CD8-positive, alpha-beta memory T cell (primary cell): ENCODE data around the gene TNRC6C. TPM values are rescaled to one million over a fixed set of nuclear protein-coding genes. Genes with fewer than 3 reads are reported as not detected.

ENCODE experiments used
- CTCF ChIA-PET: fragments of 350-600 bp; sonication (Branson Sonifier 250); formaldehyde crosslinking; loops from one replicate; lab custom pipeline; 2021; ENCODE audit warnings: antibody characterized with exemption; lab: Charles Lee
- POLR2A ChIA-PET: fragments of 350-600 bp; sonication (Branson Sonifier 250); formaldehyde crosslinking; loops from one replicate; lab custom pipeline; 2021; ENCODE audit warnings: antibody characterized with exemption; lab: Charles Lee
- DNase-seq, 5 donors: peaks; one replicate each; pipeline versions ENCODE4 v3.0.0 to v3.0.0-alpha.2; 2020 to 2022; ENCODE audit warnings: mixed read lengths in 1 of 5
- H3K27ac ChIP-seq: one replicate; pipeline ENCODE4 v1.7.0; 2013; ENCODE audit warnings: low read depth, mild to moderate bottlenecking, low read length, moderate library complexity
- H3K27me3 ChIP-seq: 2 replicates; pipeline ENCODE4 v1.7.0; 2013; ENCODE audit warnings: low read length, mild to moderate bottlenecking; ENCODE audit not compliant: insufficient read depth, poor library complexity, severe bottlenecking
- H3K36me3 ChIP-seq: 2 replicates; pipeline ENCODE4 v1.7.0; 2013; ENCODE audit warnings: mild to moderate bottlenecking, low read length, moderate library complexity; ENCODE audit not compliant: insufficient read depth
- H3K4me1 ChIP-seq: 2 replicates; pipeline ENCODE4 v1.7.0; 2013; ENCODE audit warnings: mild to moderate bottlenecking, low read length, moderate library complexity; ENCODE audit not compliant: insufficient read depth
- H3K4me3 ChIP-seq: 2 replicates; pipeline ENCODE4 v1.7.0; 2013; ENCODE audit warnings: mild to moderate bottlenecking, low read length
- H3K9me3 ChIP-seq: 2 replicates; pipeline ENCODE4 v1.7.0; 2013; ENCODE audit warnings: mild to moderate bottlenecking, low read length
- H3K27ac Mint-ChIP-seq, 8 donors: one replicate each; pipeline ENCODE4 v1.8.0; 2020 to 2021; ENCODE audit warnings: mixed read lengths in 8 of 8, mild to moderate bottlenecking in 6 of 8, inconsistent platforms in 3 of 8, moderate library complexity in 3 of 8
- H3K27me3 Mint-ChIP-seq, 2 donors: one replicate each; pipeline ENCODE4 v1.8.0; 2020 to 2021; ENCODE audit warnings: mixed read lengths in 2 of 2, mild to moderate bottlenecking in 1 of 2, moderate library complexity in 1 of 2
- H3K36me3 Mint-ChIP-seq, 3 donors: one replicate each; pipeline ENCODE4 v1.8.0; 2020 to 2021; ENCODE audit warnings: mixed read lengths in 3 of 3, inconsistent platforms in 1 of 3, mild to moderate bottlenecking in 1 of 3
- H3K4me1 Mint-ChIP-seq, 3 donors: one replicate each; pipeline ENCODE4 v1.8.0; 2020 to 2021; ENCODE audit warnings: mixed read lengths in 3 of 3, inconsistent platforms in 1 of 3, mild to moderate bottlenecking in 1 of 3
- H3K4me3 Mint-ChIP-seq, 7 donors: one replicate each; pipeline ENCODE4 v1.8.0; 2020 to 2021; ENCODE audit warnings: mixed read lengths in 7 of 7, mild to moderate bottlenecking in 6 of 7, moderate library complexity in 4 of 7, inconsistent platforms in 2 of 7
- H3K9me3 Mint-ChIP-seq, 5 donors: one replicate each; pipeline ENCODE4 v1.8.0; 2020 to 2022; ENCODE audit warnings: mixed read lengths in 5 of 5, mild to moderate bottlenecking in 3 of 5, moderate library complexity in 2 of 5, inconsistent platforms in 1 of 5
- polyA plus RNA-seq: library from polyadenylated mRNA; unstranded; fragments of 300-500 nt; fragmentation: Illumina TruSeq; gene quantifications from one replicate; pipeline ENCODE4 v1.2.3, GENCODE V29; 2021
- total RNA-seq, 2 experiments: library from RNA; stranded (reverse); gene quantifications; one replicate each; pipeline ENCODE4 v1.2.3, GENCODE V29; 2021

The TNRC6C gene
- total and polyA plus RNA-seq, 3 experiments from 2014 or later, result 7.4 to 28.1 (median 25.9) TPM

GRCh38 chr17:78124836-78125137 lies 166.3 kb downstream of the TNRC6C start:
- no peak overlapping the region for H3K27ac ChIP-seq
- peak overlapping the region in 5 of 8 donors; percentile 27 to 70 (median 58) for H3K27ac Mint-ChIP-seq
- peaks cover 80% of the 10 kb centered on the region for H3K4me1 ChIP-seq
- H3K27me3 Mint-ChIP-seq, result peaks cover 0 to 2% of the 10 kb centered on the region in 2 donors
- no peaks in the 10 kb centered on the region for H3K9me3 ChIP-seq
- H3K4me1 Mint-ChIP-seq, result peaks cover 51 to 82% (median 60%) of the 10 kb centered on the region in 3 donors
- peaks cover 46% of the 10 kb centered on the region for H3K36me3 ChIP-seq
- ChIA-PET POLR2A (interaction anchor here (0.6 to 14.4 kb wide), 5 partner anchors 11 to 665 kb away, joined by 3 to 333 read pairs (median 7); partner anchors contain the start of gene TMC8), CTCF (interaction anchor here (1.1 to 5.7 kb wide), 5 partner anchors 11 to 127 kb away, joined by 3 to 75 read pairs (median 4); no protein-coding TSS in a partner anchor)
- peak overlapping the region; percentile 79 for H3K4me3 ChIP-seq
- H3K9me3 Mint-ChIP-seq, result no peaks in the 10 kb centered on the region
- DNase-seq, result no peak
- peak overlapping the region in 6 of 7 donors; percentile 41 to 97 (median 69) for H3K4me3 Mint-ChIP-seq
- H3K27me3 ChIP-seq, result no peaks in the 10 kb centered on the region
- peaks cover 4 to 73% (median 5%) of the 10 kb centered on the region in 3 donors for H3K36me3 Mint-ChIP-seq

GRCh38 chr17:78125138-78125913 lies 166.8 kb downstream of the TNRC6C start:
- Mint-ChIP-seq H3K4me1 (peaks cover 56 to 86% (median 65%) of the 10 kb centered on the region in 3 donors), H3K9me3 (no peaks in the 10 kb centered on the region), H3K27me3 (peaks cover 0 to 2% of the 10 kb centered on the region in 2 donors), H3K27ac (peak overlapping the region in 5 of 8 donors; percentile 27 to 70 (median 58)), H3K36me3 (peaks cover 4 to 72% (median 5%) of the 10 kb centered on the region in 3 donors), H3K4me3 (peak overlapping the region; percentile 41 to 97 (median 62))
- ChIA-PET POLR2A (interaction anchor here (0.6 to 14.4 kb wide), 6 partner anchors 11 to 665 kb away, joined by 3 to 333 read pairs (median 5); partner anchors contain the start of gene TMC8), CTCF (interaction anchor here (1.0 to 5.7 kb wide), 6 partner anchors 11 to 126 kb away, joined by 3 to 75 read pairs (median 4); no protein-coding TSS in a partner anchor)
- Histone ChIP-seq H3K9me3 (no peaks in the 10 kb centered on the region), H3K27me3 (no peaks in the 10 kb centered on the region), H3K27ac (peak overlapping the region; percentile 87), H3K4me1 (peaks cover 82% of the 10 kb centered on the region), H3K4me3 (peak overlapping the region; percentile 79), H3K36me3 (peaks cover 46% of the 10 kb centered on the region)
- DNase-seq, result peak in 2 of 5 donors; percentile 59 to 62

GRCh38 chr17:78125976-78126894 lies 167.7 kb downstream of the TNRC6C start:
- peak overlapping the region in 6 of 8 donors; percentile 42 to 99 (median 84) for H3K27ac Mint-ChIP-seq
- Histone ChIP-seq H3K9me3 (no peaks in the 10 kb centered on the region), H3K36me3 (peaks cover 50% of the 10 kb centered on the region), H3K4me1 (peaks cover 74% of the 10 kb centered on the region), H3K27ac (peak overlapping the region; percentile 87), H3K4me3 (peak overlapping the region; percentile 79), H3K27me3 (no peaks in the 10 kb centered on the region)
- ChIA-PET CTCF (interaction anchor here (1.0 to 5.7 kb wide), 8 partner anchors 11 to 126 kb away, joined by 3 to 75 read pairs (median 4); no protein-coding TSS in a partner anchor), POLR2A (interaction anchor here (0.5 to 14.4 kb wide), 6 partner anchors 11 to 168 kb away, joined by 3 to 333 read pairs (median 6); partner anchors contain the start of genes TMC8 and TNRC6C)
- H3K27me3 Mint-ChIP-seq, result peaks cover 0 to 2% of the 10 kb centered on the region in 2 donors
- no peaks in the 10 kb centered on the region for H3K9me3 Mint-ChIP-seq
- peaks cover 3 to 71% (median 9%) of the 10 kb centered on the region in 3 donors for H3K36me3 Mint-ChIP-seq
- peak in 1 of 5 donors; percentile 45 for DNase-seq
- H3K4me1 Mint-ChIP-seq, result peaks cover 52 to 84% (median 57%) of the 10 kb centered on the region in 3 donors
- H3K4me3 Mint-ChIP-seq, result peak overlapping the region; percentile 93 to 97 (median 94)

GRCh38 chr17:78126895-78127238 lies 168.4 kb downstream of the TNRC6C start:
- ChIA-PET POLR2A (interaction anchor here (1.1 to 14.4 kb wide), 5 partner anchors 8 to 168 kb away, joined by 5 to 333 read pairs (median 13); partner anchors contain the start of genes TMC8 and TNRC6C), CTCF (interaction anchor here (1.1 to 5.7 kb wide), 4 partner anchors 10 to 125 kb away, joined by 3 to 75 read pairs (median 10); no protein-coding TSS in a partner anchor)
- Histone ChIP-seq H3K4me3 (peak overlapping the region; percentile 79), H3K27ac (peak overlapping the region; percentile 87), H3K36me3 (peaks cover 45% of the 10 kb centered on the region), H3K4me1 (peaks cover 68% of the 10 kb centered on the region), H3K27me3 (no peaks in the 10 kb centered on the region), H3K9me3 (no peaks in the 10 kb centered on the region)
- Mint-ChIP-seq H3K27ac (peak overlapping the region; percentile 83 to 99 (median 91)), H3K4me1 (peaks cover 48 to 77% (median 50%) of the 10 kb centered on the region in 3 donors), H3K27me3 (peaks cover 0 to 2% of the 10 kb centered on the region in 2 donors), H3K36me3 (peaks cover 3 to 65% (median 9%) of the 10 kb centered on the region in 3 donors), H3K9me3 (no peaks in the 10 kb centered on the region), H3K4me3 (peak overlapping the region; percentile 93 to 97 (median 94))
- peak in 1 of 5 donors; percentile 52 for DNase-seq

GRCh38 chr17:78127239-78127887 lies 168.9 kb downstream of the TNRC6C start:
- ChIA-PET POLR2A (interaction anchor here (1.1 to 14.4 kb wide), 7 partner anchors 9 to 987 kb away, joined by 3 to 333 read pairs (median 5); partner anchors contain the start of genes SEC14L1, TMC8 and TNRC6C), CTCF (interaction anchor here (1.2 to 5.7 kb wide), 5 partner anchors 9 to 125 kb away, joined by 3 to 75 read pairs (median 9); no protein-coding TSS in a partner anchor)
- peak; percentile 56 to 83 (median 65) for DNase-seq
- Mint-ChIP-seq H3K27me3 (peaks cover 0 to 2% of the 10 kb centered on the region in 2 donors), H3K36me3 (peaks cover 3 to 62% (median 9%) of the 10 kb centered on the region in 3 donors), H3K4me1 (peaks cover 43 to 72% (median 45%) of the 10 kb centered on the region in 3 donors), H3K9me3 (peaks cover 0 to 2% (median 0%) of the 10 kb centered on the region in 5 donors), H3K4me3 (peak overlapping the region; percentile 93 to 97 (median 94)), H3K27ac (peak overlapping the region; percentile 83 to 99 (median 91))
- Histone ChIP-seq H3K9me3 (no peaks in the 10 kb centered on the region), H3K27ac (peak overlapping the region; percentile 87), H3K4me1 (peaks cover 64% of the 10 kb centered on the region), H3K27me3 (no peaks in the 10 kb centered on the region), H3K4me3 (peak overlapping the region; percentile 79), H3K36me3 (peaks cover 41% of the 10 kb centered on the region)

GRCh38 chr17:78127888-78128550 lies 169.5 kb downstream of the TNRC6C start:
- H3K4me1 ChIP-seq, result peaks cover 64% of the 10 kb centered on the region
- CTCF ChIA-PET, result interaction anchor here (1.0 to 5.7 kb wide), 9 partner anchors 9 to 124 kb away, joined by 3 to 75 read pairs (median 4); no protein-coding TSS in a partner anchor
- H3K27me3 Mint-ChIP-seq, result peaks cover 0 to 5% of the 10 kb centered on the region in 2 donors
- peaks cover 41% of the 10 kb centered on the region for H3K36me3 ChIP-seq
- H3K9me3 Mint-ChIP-seq, result peaks cover 0 to 2% (median 0%) of the 10 kb centered on the region in 5 donors
- H3K4me3 Mint-ChIP-seq, result peak overlapping the region; percentile 93 to 97 (median 94)
- H3K36me3 Mint-ChIP-seq, result peaks cover 3 to 60% (median 6%) of the 10 kb centered on the region in 3 donors
- H3K4me3 ChIP-seq, result peak overlapping the region; percentile 79
- peak overlapping the region; percentile 87 for H3K27ac ChIP-seq
- POLR2A ChIA-PET, result interaction anchor here (0.7 to 14.4 kb wide), 7 partner anchors 9 to 988 kb away, joined by 3 to 333 read pairs (median 5); partner anchors contain the start of genes SEC14L1 and TMC8
- H3K9me3 ChIP-seq, result no peaks in the 10 kb centered on the region
- H3K27me3 ChIP-seq, result no peaks in the 10 kb centered on the region
- H3K27ac Mint-ChIP-seq, result peak overlapping the region; percentile 79 to 99 (median 91)
- peaks cover 42 to 72% (median 43%) of the 10 kb centered on the region in 3 donors for H3K4me1 Mint-ChIP-seq
- no peak for DNase-seq
